Smooth muscle cell (in vitro differentiated cells): ENCODE measurements around the gene GPS1. TPM values are rescaled to one million over a fixed set of nuclear protein-coding genes. Genes with fewer than 3 reads are reported as not detected.

Experiments
- DNase-seq: peaks from one replicate; lab custom pipeline; 2025; ENCODE audit not compliant: unreplicated experiment; lab: John Stamatoyannopoulos, UW
- H2AFZ ChIP-seq: fragments of 200-600 bp; sonication (generic); 2 replicates; pipeline ENCODE4 v1.6.0; 2016; ENCODE audit warnings: antibody characterized with exemption, low read depth, mild to moderate bottlenecking
- H3F3A ChIP-seq: fragments of 200-600 bp; sonication (generic); 2 replicates; pipeline ENCODE4 v1.6.0; 2017; ENCODE audit warnings: antibody characterized with exemption, low read depth
- H3K27ac ChIP-seq: fragments of 200-600 bp; sonication (generic); 2 replicates; pipeline ENCODE4 v1.5.1; 2016; ENCODE audit warnings: low read depth, mild to moderate bottlenecking
- H3K27me3 ChIP-seq: fragments of 200-600 bp; sonication (generic); 2 replicates; pipeline ENCODE4 v1.6.1; 2016; ENCODE audit warnings: low read depth, mild to moderate bottlenecking
- H3K36me3 ChIP-seq: fragments of 200-600 bp; sonication (generic); 2 replicates; pipeline ENCODE4 v1.5.1; 2016; ENCODE audit warnings: low read depth
- H3K4me1 ChIP-seq: fragments of 200-600 bp; sonication (generic); 2 replicates; pipeline ENCODE4 v1.5.1; 2016; ENCODE audit warnings: low read depth
- H3K4me2 ChIP-seq: fragments of 200-600 bp; sonication (generic); 2 replicates; pipeline ENCODE4 v1.6.0; 2016; ENCODE audit warnings: mild to moderate bottlenecking
- H3K4me3 ChIP-seq: fragments of 200-600 bp; sonication (generic); 2 replicates; pipeline ENCODE4 v1.5.1; 2016; ENCODE audit warnings: mild to moderate bottlenecking
- H3K79me2 ChIP-seq: fragments of 200-600 bp; sonication (generic); 2 replicates; pipeline ENCODE4 v1.6.0; 2016; ENCODE audit warnings: low read depth, mild to moderate bottlenecking
- H3K9ac ChIP-seq: fragments of 200-600 bp; sonication (generic); 2 replicates; pipeline ENCODE4 v1.6.0; 2016; ENCODE audit warnings: low read depth
- H3K9me3 ChIP-seq: fragments of 200-600 bp; sonication (generic); replicated peaks from 2 replicates; pipeline ENCODE4 v1.5.1; 2016; ENCODE audit warnings: low read depth
- H4K20me1 ChIP-seq: fragments of 200-600 bp; sonication (generic); 2 replicates; pipeline ENCODE4 v1.6.0; 2016; ENCODE audit warnings: low read depth
- CTCF ChIP-seq: fragments of 200-600 bp; sonication (generic); IDR thresholded peaks from 2 replicates; pipeline ENCODE4 v1.5.1; 2017; ENCODE audit warnings: borderline replicate concordance, mild to moderate bottlenecking, antibody characterized with exemption; ENCODE audit not compliant: insufficient read depth, poor library complexity, severe bottlenecking
- WGBS: methylation state at CpG from one replicate; pipeline ENCODE4 v1.1.7; 2016; ENCODE audit warnings: low lambda C conversion rate; 5-methylcytosine and 5-hydroxymethylcytosine counted together
- polyA plus RNA-seq: library from polyadenylated mRNA; unstranded; fragments of >200 nt; fragmentation: Nextera tagmentation; extraction: Ambion mirVana; gene quantifications from 2 replicates; pipeline ENCODE4 v1.2.1, GENCODE V29; 2016
- total RNA-seq: library from RNA; depleted of rRNA; stranded (reverse); fragments of >200 nt; gene quantifications from 2 replicates; pipeline ENCODE4 v1.2.3, GENCODE V29; 2014

Gene GPS1
- total and polyA plus RNA-seq, 2 experiments from 2014 or later, result 93.7 to 134 TPM

- no peak overlapping the region for H3K4me2 ChIP-seq
- no peak for TF ChIP-seq CTCF
- H3K79me2 ChIP-seq, result peaks cover 22% of the 10 kb centered on the region
- no peak overlapping the region for H2AFZ ChIP-seq
- no peak for DNase-seq
- no peak overlapping the region for H3K9ac ChIP-seq
- peaks cover 16% of the 10 kb centered on the region for H3K4me1 ChIP-seq
- no peaks in the 10 kb centered on the region for H3K9me3 ChIP-seq
- H3K27me3 ChIP-seq, result no peaks in the 10 kb centered on the region
- H3K36me3 ChIP-seq, result no peaks in the 10 kb centered on the region
- no peaks in the 10 kb centered on the region for H3F3A ChIP-seq
- H3K27ac ChIP-seq, result no peak overlapping the region
- peaks cover 7% of the 10 kb centered on the region for H4K20me1 ChIP-seq
- no peak overlapping the region for H3K4me3 ChIP-seq
- WGBS, result 98% methylated on average over 10 of the region's 20 CpGs
Observed at GRCh38 chr17:82048571-82048971, 3.1 kb upstream of the GPS1 start.

DNA sequence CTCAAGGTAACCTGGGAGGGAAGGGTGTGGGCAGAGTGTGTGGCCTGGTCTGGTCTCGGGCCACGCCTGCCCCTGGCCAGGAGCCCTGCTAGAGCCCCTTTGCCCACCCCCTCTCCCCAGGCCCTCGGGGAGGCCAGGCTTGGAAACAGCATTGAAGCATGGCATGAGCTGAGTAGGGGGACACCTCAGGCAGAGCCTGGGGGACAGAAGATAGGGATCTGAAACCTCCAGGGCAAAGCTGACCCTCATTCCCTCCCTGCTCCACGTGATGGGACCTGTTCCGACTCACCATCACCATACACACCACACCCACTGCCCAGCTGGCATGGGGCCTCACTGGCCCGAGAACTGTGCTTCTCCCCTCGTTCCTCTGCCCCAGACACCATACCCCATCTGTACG is 2.6 kb upstream of the GPS1 start:
- Histone ChIP-seq H3K27ac (no peak overlapping the region), H3K9me3 (no peaks in the 10 kb centered on the region), H3K27me3 (no peaks in the 10 kb centered on the region), H3K79me2 (peaks cover 23% of the 10 kb centered on the region), H2AFZ (no peak overlapping the region), H3F3A (no peaks in the 10 kb centered on the region), H4K20me1 (peaks cover 7% of the 10 kb centered on the region), H3K4me1 (peaks cover 16% of the 10 kb centered on the region), H3K4me3 (no peak overlapping the region), H3K36me3 (no peaks in the 10 kb centered on the region), H3K9ac (no peak overlapping the region), H3K4me2 (no peak overlapping the region)
- WGBS, result 92% methylated on average over 8 of the region's 8 CpGs
- no peak for DNase-seq
- no peak for TF ChIP-seq CTCF

- Histone ChIP-seq H3K79me2 (peaks cover 23% of the 10 kb centered on the region), H3K36me3 (no peaks in the 10 kb centered on the region), H3K4me1 (peaks cover 16% of the 10 kb centered on the region), H2AFZ (no peak overlapping the region), H3K9me3 (no peaks in the 10 kb centered on the region), H3K4me3 (no peak overlapping the region), H3K27ac (no peak overlapping the region), H4K20me1 (peaks cover 7% of the 10 kb centered on the region), H3K4me2 (no peak overlapping the region), H3K9ac (no peak overlapping the region), H3F3A (no peaks in the 10 kb centered on the region), H3K27me3 (no peaks in the 10 kb centered on the region)
- WGBS, result 97% methylated on average over 16 of the region's 16 CpGs
- no peak for DNase-seq
- TF ChIP-seq CTCF, result no peak
Observed at GRCh38 chr17:82049521-82049971, 2.2 kb upstream of the GPS1 start.

- Histone ChIP-seq H3F3A (no peaks in the 10 kb centered on the region), H3K4me2 (peak overlapping the region; percentile 87), H3K27me3 (no peaks in the 10 kb centered on the region), H3K79me2 (peaks cover 23% of the 10 kb centered on the region), H3K4me1 (peaks cover 16% of the 10 kb centered on the region), H3K36me3 (no peaks in the 10 kb centered on the region), H4K20me1 (peaks cover 7% of the 10 kb centered on the region), H3K9me3 (no peaks in the 10 kb centered on the region), H2AFZ (no peak overlapping the region), H3K4me3 (peak overlapping the region; percentile 55), H3K9ac (peak overlapping the region; percentile 68), H3K27ac (no peak overlapping the region)
- no peak for TF ChIP-seq CTCF
- DNase-seq, result no peak
- 95% methylated on average over 28 of the region's 28 CpGs for WGBS
Observed at GRCh38 chr17:82050152-82050760, 1.4 kb upstream of the GPS1 start.
